ENCODE data around the gene CHRM4. TPM values are rescaled to one million over a fixed set of nuclear protein-coding genes. Genes with fewer than 3 reads are reported as not detected.
"Not testable (repeated sequence)": the region's sequence is repeated elsewhere in the genome, so short reads cannot be mapped to it uniquely, and the experiment has no call there.

Gene CHRM4
- total RNA-seq, 2 donors from 2014 or later: 0.42 to 0.49 TPM

GRCh38 chr11:46374815-46375214, 16.8 kb downstream of the CHRM4 start:
- intact Hi-C loops (cut with DNase I): no loop called here
- Histone ChIP-seq H3K27ac (no peak overlapping the region), H3K9ac (ENCODE audit: low read depth in 2 of 2, low read length in 2 of 2) (no peak overlapping the region), H3K4me1 (no peaks in the 10 kb centered on the region), H3K27me3 (no peaks in the 10 kb centered on the region), H3K4me3 (no peak overlapping the region), H3K9me3 (no peaks in the 10 kb centered on the region), H3K36me3 (no peaks in the 10 kb centered on the region)
- no peak for DNase-seq
- no peak for TF ChIP-seq CTCF (IDR thresholded peaks at IDR 0.05)

GRCh38 chr11:46373787-46374740, 17.5 kb downstream of the CHRM4 start:
- TF ChIP-seq CTCF (IDR thresholded peaks at IDR 0.05): no peak
- H3K27me3 ChIP-seq: no peaks in the 10 kb centered on the region
- intact Hi-C loops (cut with DNase I): no loop called here
- H3K27ac ChIP-seq: no peak overlapping the region
- no peaks in the 10 kb centered on the region for H3K36me3 ChIP-seq
- H3K9ac ChIP-seq (ENCODE audit: low read depth in 2 of 2, low read length in 2 of 2): no peak overlapping the region
- no peaks in the 10 kb centered on the region for H3K4me1 ChIP-seq
- H3K9me3 ChIP-seq: no peaks in the 10 kb centered on the region
- no peak for DNase-seq
- H3K4me3 ChIP-seq: no peak overlapping the region

DNA sequence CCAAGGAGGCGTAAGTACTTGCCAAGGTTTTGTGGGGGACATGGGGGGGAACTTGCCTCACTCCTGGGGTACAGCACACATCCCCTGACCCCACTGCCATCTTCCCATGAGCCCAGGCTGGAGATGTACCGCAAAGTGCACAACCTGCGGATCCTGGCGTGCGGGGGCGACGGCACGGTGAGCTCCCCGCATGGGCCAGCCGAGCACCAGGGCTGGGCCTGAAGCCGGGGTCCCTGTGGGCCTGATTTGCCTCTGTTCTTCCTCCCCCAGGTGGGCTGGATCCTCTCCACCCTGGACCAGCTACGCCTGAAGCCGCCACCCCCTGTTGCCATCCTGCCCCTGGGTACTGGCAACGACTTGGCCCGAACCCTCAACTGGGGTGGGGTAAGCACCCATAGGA, 19.1 kb downstream of the CHRM4 start:
- H3K4me3 ChIP-seq; DNase-seq; H3K27ac ChIP-seq; H3K27me3 ChIP-seq; intact Hi-C loops (cut with DNase I); H3K36me3 ChIP-seq; H3K9ac ChIP-seq (ENCODE audit: low read depth in 2 of 2, low read length in 2 of 2); H3K4me1 ChIP-seq; H3K9me3 ChIP-seq: not testable (repeated sequence)

- no peaks in the 10 kb centered on the region for H3K27me3 ChIP-seq
- intact Hi-C loops (cut with DNase I): no loop called here
- no peak overlapping the region for H3K27ac ChIP-seq
- H3K9ac ChIP-seq (ENCODE audit: low read depth in 2 of 2, low read length in 2 of 2): no peak overlapping the region
- no peaks in the 10 kb centered on the region for H3K9me3 ChIP-seq
- DNase-seq: no peak
- no peak overlapping the region for H3K4me3 ChIP-seq
- no peak for TF ChIP-seq CTCF (IDR thresholded peaks at IDR 0.05)
- H3K4me1 ChIP-seq: no peaks in the 10 kb centered on the region
- H3K36me3 ChIP-seq: no peaks in the 10 kb centered on the region
These were observed 19.5 kb downstream of the CHRM4 start for GRCh38 chr11:46372086-46372485.

- H3K36me3 ChIP-seq; H3K27ac ChIP-seq; H3K9me3 ChIP-seq; H3K27me3 ChIP-seq; H3K4me1 ChIP-seq; DNase-seq; H3K4me3 ChIP-seq; intact Hi-C loops (cut with DNase I); H3K9ac ChIP-seq (ENCODE audit: low read depth in 2 of 2, low read length in 2 of 2): not testable (repeated sequence)
These were observed 20.3 kb downstream of the CHRM4 start for GRCh38 chr11:46371262-46371661.

GRCh38 chr11:46370253-46370652, 21.3 kb downstream of the CHRM4 start:
- Histone ChIP-seq H3K27me3 (no peaks in the 10 kb centered on the region), H3K27ac (no peak overlapping the region), H3K4me1 (no peaks in the 10 kb centered on the region), H3K9me3 (no peaks in the 10 kb centered on the region), H3K4me3 (no peak overlapping the region), H3K9ac (ENCODE audit: low read depth in 2 of 2, low read length in 2 of 2) (no peak overlapping the region), H3K36me3 (no peaks in the 10 kb centered on the region)
- intact Hi-C loops (cut with DNase I): no loop called here
- TF ChIP-seq CTCF (IDR thresholded peaks at IDR 0.05): no peak
- DNase-seq: no peak

All from colonic mucosa (tissue), 4 donors.